Right cardiac atrium (tissue), 5 donors: ENCODE measurements around the gene CD63. TPM values are rescaled to one million over a fixed set of nuclear protein-coding genes. Genes with fewer than 3 reads are reported as not detected.
A peak's percentile ranks its signal among the peaks of the same experiment; 100 is the strongest.

Experiments used
- ATAC-seq, 2 donors: fragments of 200-7000 bp; cut with Tn5 transposase; one replicate each; pipeline versions ENCODE4 v1.8.0 to v1.9.1; 2020; ENCODE audit warnings: moderate library complexity in 2 of 2, mild to moderate bottlenecking in 1 of 2
- DNase-seq, 3 donors: peaks; one replicate each; pipeline ENCODE4 v3.0.0-alpha.2; 2020
- H3K27ac ChIP-seq: one replicate; pipeline ENCODE4 v1.5.1; 2013; ENCODE audit warnings: mild to moderate bottlenecking, low read length, control low read depth, moderate library complexity
- H3K27me3 ChIP-seq: one replicate; pipeline ENCODE4 v1.6.1; 2013; ENCODE audit not compliant: control insufficient read depth, insufficient read depth
- H3K4me1 ChIP-seq: one replicate; pipeline ENCODE4 v1.6.1; 2013; ENCODE audit warnings: low read length; ENCODE audit not compliant: control insufficient read depth, insufficient read depth
- H3K4me3 ChIP-seq: one replicate; pipeline ENCODE4 v1.5.1; 2013; ENCODE audit warnings: low read length, control low read depth
- H3K9me3 ChIP-seq: one replicate; pipeline ENCODE4 v1.6.1; 2013; ENCODE audit warnings: low read length; ENCODE audit not compliant: control insufficient read depth
- WGBS: extraction: QIAGEN DNeasy Blood & Tissue Kit; methylation state at CpG from one replicate; pipeline ENCODE4 v1.1.7; 2013; 5-methylcytosine and 5-hydroxymethylcytosine counted together
- intact Hi-C, 4 donors: fragments of 100-400 bp; cut with DNase I; formaldehyde crosslinking; loops; one replicate each; pipeline versions ENCODE4 v1.11.0 to v1.14.0; 2022 to 2023
- polyA plus RNA-seq: library from polyadenylated mRNA; stranded (reverse); fragments of 200-250 nt; gene quantifications from one replicate; pipeline ENCODE4 v1.2.3, GENCODE V29; 2013
- total RNA-seq, 4 donors: library from RNA; stranded (reverse); fragmentation: NEBNext Ultra II Directional; extraction: Animal tissue kit (Norgen Biotek cat#: 25700); gene quantifications; one replicate each; pipeline ENCODE4 v1.2.1, GENCODE V29; 2021
- donor health status: healthy with polysubstance abuse.
- donor health status: DM: no; HTN: yes; CAD: no.
- donor health status: DM: no; HTN: no; CAD: no.
- donor health status: DM: no; HTN: yes; CAD: no; lungs with severe emphysema.
- donor health status: DM: yes; HTN: yes; CAD: no.

CD63 gene
- total and polyA plus RNA-seq, 5 donors = 1,076 to 1,430 (median 1,301) TPM

DNA sequence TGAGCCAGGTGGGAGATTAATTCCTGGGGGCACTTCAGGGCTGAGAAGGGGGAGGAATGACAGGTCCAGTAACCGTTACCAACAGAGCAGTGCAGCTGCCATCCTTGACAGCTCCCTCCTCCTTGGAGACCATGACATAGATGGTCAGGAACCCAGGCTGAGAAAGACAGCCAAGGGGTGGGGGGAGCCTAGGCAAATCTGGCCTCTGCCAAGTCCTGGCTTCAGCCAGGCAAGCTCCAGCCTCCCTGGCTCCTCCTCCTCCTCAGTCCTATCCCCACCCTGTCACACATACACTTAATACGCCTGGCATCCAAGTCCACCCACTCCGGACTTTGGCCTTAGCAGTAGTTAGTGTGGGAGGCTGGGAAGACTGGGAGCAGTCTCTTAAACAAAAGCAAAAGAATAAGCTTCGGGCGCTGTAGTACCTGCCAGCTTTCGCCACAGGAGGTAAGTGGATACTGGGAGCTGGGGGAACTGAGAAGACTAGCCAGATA, 8.7 kb downstream of the CD63 start, which contains the start of gene RDH5:
Gene RDH5, plus strand, starts transcription at position 323 of the 494 bp plus-strand sequence. CDS start 792 bp downstream, outside the sequence.
- no peaks in the 10 kb centered on the region for H3K27me3 ChIP-seq
- H3K4me3 ChIP-seq = no peak within 1 kb of the TSS
- DNase-seq (peak; percentile 86 to 92 (median 90)), ATAC-seq (peak; percentile 60 to 74)
- H3K27ac ChIP-seq = peak within 1 kb of the TSS; percentile 65
- intact Hi-C loops = loop anchor here in 1 of 4 donors (5.0 kb wide), 1 partner anchor 38 kb away; a partner anchor contains a TSS
- WGBS = 37% methylated on average over 6 of the region's 6 CpGs
- H3K4me1 ChIP-seq = peaks cover 29% of the 10 kb centered on the region
- no peaks in the 10 kb centered on the region for H3K9me3 ChIP-seq

GRCh38 chr12:55719371-55719770, 9.4 kb downstream of the CD63 start:
- no peaks in the 10 kb centered on the region for H3K9me3 ChIP-seq
- H3K27ac ChIP-seq = peak overlapping the region; percentile 65
- DNase-seq (peak in 2 of 3 donors; percentile 7 to 51), ATAC-seq (no peak)
- intact Hi-C loops = loop anchor here in 1 of 4 donors (5.0 kb wide), 1 partner anchor 37 kb away; a partner anchor contains a TSS
- peaks cover 29% of the 10 kb centered on the region for H3K4me1 ChIP-seq
- no peak overlapping the region for H3K4me3 ChIP-seq
- H3K27me3 ChIP-seq = no peaks in the 10 kb centered on the region
- 70% methylated on average over 7 of the region's 7 CpGs for WGBS

- intact Hi-C loops = loop anchor here in 1 of 4 donors (5.0 kb wide), 1 partner anchor 36 kb away; a partner anchor contains a TSS
- ATAC-seq (no peak), DNase-seq (peak in 2 of 3 donors; percentile 25 to 43)
- H3K27ac ChIP-seq = peak overlapping the region; percentile 87
- H3K4me3 ChIP-seq = no peak overlapping the region
- no peaks in the 10 kb centered on the region for H3K9me3 ChIP-seq
- WGBS = 45% methylated on average over 4 of the region's 4 CpGs
- no peaks in the 10 kb centered on the region for H3K27me3 ChIP-seq
- H3K4me1 ChIP-seq = peaks cover 29% of the 10 kb centered on the region
Measured at GRCh38 chr12:55718624-55719275, 10.1 kb downstream of the CD63 start.

GRCh38 chr12:55718015-55718414, 10.8 kb downstream of the CD63 start:
- intact Hi-C loops = loop anchor here in 1 of 4 donors (5.0 kb wide), 1 partner anchor 36 kb away; a partner anchor contains a TSS
- H3K4me1 ChIP-seq = peaks cover 29% of the 10 kb centered on the region
- DNase-seq = peak in 2 of 3 donors; percentile 14 to 53

GRCh38 chr12:55717011-55718007, 11.5 kb downstream of the CD63 start:
- no peak for ATAC-seq
- Histone ChIP-seq H3K27ac (peak overlapping the region; percentile 87), H3K4me3 (peak overlapping the region; percentile 51), H3K27me3 (no peaks in the 10 kb centered on the region), H3K9me3 (no peaks in the 10 kb centered on the region), H3K4me1 (peaks cover 32% of the 10 kb centered on the region)
- WGBS = 35% methylated on average over 8 of the region's 8 CpGs
- DNase-seq = peak; percentile 34 to 52 (median 37)
- intact Hi-C loops = loop anchor here in 1 of 4 donors (5.0 kb wide), 1 partner anchor 35 kb away; a partner anchor contains a TSS

More at GRCh38 chr12:55718015-55718414, 10.8 kb downstream of the CD63 start:
- 24% methylated on average over 4 of the region's 4 CpGs for WGBS
- peak overlapping the region; percentile 87 for H3K27ac ChIP-seq
- no peak for ATAC-seq
- H3K9me3 ChIP-seq = no peaks in the 10 kb centered on the region
- H3K4me3 ChIP-seq = no peak overlapping the region
- H3K27me3 ChIP-seq = no peaks in the 10 kb centered on the region

DNA sequence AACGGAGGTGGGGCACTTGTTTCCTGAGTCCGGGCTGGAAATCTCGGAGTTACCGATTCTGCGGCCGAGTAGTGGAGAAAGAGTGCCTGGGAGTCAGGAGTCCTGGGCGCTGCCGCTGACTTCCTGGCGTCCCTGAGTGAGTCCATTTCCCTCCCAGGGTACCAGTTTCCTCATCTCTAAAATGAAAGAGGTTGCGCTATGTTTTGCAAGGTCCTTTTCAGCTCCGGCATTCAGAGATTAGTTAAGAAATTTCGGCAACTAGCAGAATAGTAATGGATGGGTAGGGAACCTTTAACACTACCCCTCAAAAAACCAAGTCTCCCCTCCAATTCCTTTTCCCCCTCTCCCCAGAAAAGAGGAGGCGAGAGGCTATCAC, 12.2 kb downstream of the CD63 start:
- Histone ChIP-seq H3K27me3 (no peaks in the 10 kb centered on the region), H3K27ac (peak overlapping the region; percentile 87), H3K9me3 (no peaks in the 10 kb centered on the region), H3K4me3 (peak overlapping the region; percentile 51), H3K4me1 (peaks cover 32% of the 10 kb centered on the region)
- DNase-seq (no peak), ATAC-seq (peak in 1 of 2 donors; percentile 7)
- 6% methylated on average over 13 of the region's 13 CpGs for WGBS
- intact Hi-C loops = loop anchor here in 1 of 4 donors (5.0 kb wide), 1 partner anchor 34 kb away; a partner anchor contains a TSS

DNA sequence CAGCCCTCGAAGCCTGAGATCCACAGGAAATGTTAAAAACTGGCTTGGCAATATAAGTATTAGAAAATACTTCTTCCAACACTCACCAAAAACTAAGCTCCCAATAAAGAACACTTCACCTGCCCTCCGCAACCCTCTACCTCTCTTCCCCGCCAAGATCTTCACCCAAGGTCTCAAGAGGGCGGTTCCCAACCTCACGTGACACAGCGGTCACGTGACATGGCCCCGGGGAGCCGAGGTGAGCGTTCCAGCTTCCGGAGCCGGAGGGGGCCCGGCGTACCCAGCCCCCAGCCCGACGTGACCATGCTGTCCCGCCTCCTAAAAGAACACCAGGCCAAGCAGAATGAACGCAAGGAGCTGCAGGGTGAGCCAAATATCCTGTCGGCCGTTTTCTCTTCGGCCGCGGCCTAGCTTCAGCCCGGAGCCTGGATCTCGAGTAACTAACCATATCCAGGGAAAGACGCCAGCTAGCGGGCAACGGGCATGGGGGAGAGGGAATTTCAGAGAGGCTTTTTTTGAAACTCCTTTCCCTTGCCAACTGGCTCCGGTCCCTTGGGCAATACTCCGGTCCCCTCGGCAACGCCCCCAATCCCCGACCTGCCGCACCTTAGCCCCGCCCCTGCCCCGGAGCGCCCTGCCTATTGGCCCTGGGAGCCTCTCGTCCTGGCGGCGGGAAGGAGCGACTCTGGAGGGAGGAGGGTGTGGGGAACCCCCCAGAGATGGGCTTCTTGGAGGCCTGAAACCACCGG, 12.8 kb downstream of the CD63 start, which contains the start of gene BLOC1S1:
Gene BLOC1S1, plus strand, starts transcription at position 214 of the 749 bp plus-strand sequence. Its CDS starts 6 bp downstream, at position 220.
- ATAC-seq (peak; percentile 63 to 77), DNase-seq (peak; percentile 93 to 97 (median 96))
- Histone ChIP-seq H3K27me3 (no peaks in the 10 kb centered on the region), H3K27ac (peak within 1 kb of the TSS; percentile 87), H3K4me1 (peaks cover 29% of the 10 kb centered on the region), H3K9me3 (no peaks in the 10 kb centered on the region), H3K4me3 (peak within 1 kb of the TSS; percentile 51)
- intact Hi-C loops = loop anchor here in 1 of 4 donors (5.0 kb wide), 1 partner anchor 34 kb away; a partner anchor contains a TSS
- under 1% methylated on average over 42 of the region's 42 CpGs for WGBS

GRCh38 chr12:55715169-55715764, 13.5 kb downstream of the CD63 start:
- peak overlapping the region; percentile 51 for H3K4me3 ChIP-seq
- H3K9me3 ChIP-seq = no peaks in the 10 kb centered on the region
- peaks cover 29% of the 10 kb centered on the region for H3K4me1 ChIP-seq
- H3K27ac ChIP-seq = peak overlapping the region; percentile 87
- intact Hi-C loops = loop anchor here in 1 of 4 donors (5.0 kb wide), 1 partner anchor 33 kb away; a partner anchor contains a TSS
- no peak for ATAC-seq
- WGBS = 58% methylated on average over 7 of the region's 7 CpGs
- H3K27me3 ChIP-seq = no peaks in the 10 kb centered on the region
- DNase-seq = peak in 2 of 3 donors; percentile 2 to 4

DNA sequence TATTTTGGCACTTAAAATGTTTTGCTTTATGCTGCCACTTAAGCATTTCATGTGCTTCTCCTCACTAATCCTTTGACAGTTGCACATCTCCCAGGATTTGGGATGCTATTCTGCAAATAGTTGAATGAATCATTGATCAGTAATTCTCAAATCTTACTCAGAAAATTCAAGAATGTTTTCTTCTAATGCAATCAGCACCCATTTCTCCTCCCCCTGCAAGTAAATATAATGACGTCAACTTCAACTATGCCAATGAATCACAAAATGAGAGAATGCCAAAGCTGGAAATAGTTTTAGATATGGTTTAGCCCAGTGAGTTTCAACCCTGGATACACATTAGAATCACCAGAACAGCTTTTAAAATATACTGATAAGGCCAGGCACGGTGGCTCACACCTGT, 15.1 kb downstream of the CD63 start:
- DNase-seq (no peak), ATAC-seq (no peak)
- H3K9me3 ChIP-seq = no peaks in the 10 kb centered on the region
- H3K27me3 ChIP-seq = no peaks in the 10 kb centered on the region
- WGBS = 40% methylated on average over 2 of the region's 2 CpGs
- peaks cover 20% of the 10 kb centered on the region for H3K4me1 ChIP-seq
- H3K27ac ChIP-seq = no peak overlapping the region
- peak overlapping the region; percentile 71 for H3K4me3 ChIP-seq
- intact Hi-C loops = no loop called here
